Measurements from ENCODE around the gene CACHD1.

The CACHD1 gene

DNA sequence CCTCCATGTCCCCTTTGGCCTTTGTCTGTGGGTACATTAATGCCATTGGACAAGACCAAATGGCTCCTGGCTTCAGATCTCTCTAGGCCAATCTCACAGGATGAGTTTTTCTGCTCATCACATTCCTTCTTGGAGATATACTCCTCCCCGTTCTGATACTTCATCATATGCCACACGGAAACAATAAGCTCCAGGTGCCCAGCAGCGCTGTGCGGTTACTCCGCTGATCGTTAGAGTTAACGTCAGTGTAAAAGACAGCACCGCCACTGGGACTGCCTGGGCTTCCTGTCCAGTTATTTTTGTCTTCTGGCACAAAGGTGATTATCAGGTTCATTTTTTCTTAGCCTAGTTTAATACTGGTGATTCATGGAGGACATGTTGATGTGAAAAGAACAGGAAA is 22.5 kb downstream of the CACHD1 start:
- DNase-seq: no peak
- Histone ChIP-seq H3K27ac (no peak overlapping the region), H3K27me3 (ENCODE audit: insufficient read depth, low read depth, severe bottlenecking) (no peaks in the 10 kb centered on the region), H3K9me3 (ENCODE audit: severe bottlenecking) (no peaks in the 10 kb centered on the region), H3K36me3 (no peaks in the 10 kb centered on the region), H3K4me3 (ENCODE audit: low read depth, low read length) (no peak overlapping the region)
- no peak for TF ChIP-seq CTCF (IDR thresholded peaks at IDR 0.05; ENCODE audit: low read depth, low read length)

DNA sequence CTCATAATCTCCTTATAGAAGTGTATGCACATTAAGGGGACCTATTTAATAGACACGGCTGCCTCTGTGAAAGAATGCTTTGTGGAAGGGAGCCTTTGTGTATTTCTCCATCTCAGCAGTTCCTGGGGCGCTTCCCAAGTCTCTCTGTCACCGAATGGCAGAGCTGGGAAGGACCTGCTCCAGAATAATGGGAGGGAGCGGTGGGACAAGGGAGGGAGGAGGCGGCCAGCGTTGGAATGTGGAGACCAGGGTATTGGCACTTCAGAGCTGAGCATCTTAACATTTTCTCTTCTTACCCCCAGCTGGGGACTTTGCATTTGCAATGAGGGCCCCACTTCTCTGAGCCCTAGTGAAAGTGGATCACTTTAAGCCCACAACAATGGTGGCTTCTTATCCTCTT is 23.9 kb downstream of the CACHD1 start:
- no peak overlapping the region for H3K27ac ChIP-seq
- peak; percentile 17 for DNase-seq
- no peak for TF ChIP-seq CTCF (IDR thresholded peaks at IDR 0.05; ENCODE audit: low read depth, low read length)
- no peaks in the 10 kb centered on the region for H3K9me3 ChIP-seq (ENCODE audit: severe bottlenecking)
- no peaks in the 10 kb centered on the region for H3K36me3 ChIP-seq
- no peak overlapping the region for H3K4me3 ChIP-seq (ENCODE audit: low read depth, low read length)
- H3K27me3 ChIP-seq (ENCODE audit: insufficient read depth, low read depth, severe bottlenecking): no peaks in the 10 kb centered on the region

DNA sequence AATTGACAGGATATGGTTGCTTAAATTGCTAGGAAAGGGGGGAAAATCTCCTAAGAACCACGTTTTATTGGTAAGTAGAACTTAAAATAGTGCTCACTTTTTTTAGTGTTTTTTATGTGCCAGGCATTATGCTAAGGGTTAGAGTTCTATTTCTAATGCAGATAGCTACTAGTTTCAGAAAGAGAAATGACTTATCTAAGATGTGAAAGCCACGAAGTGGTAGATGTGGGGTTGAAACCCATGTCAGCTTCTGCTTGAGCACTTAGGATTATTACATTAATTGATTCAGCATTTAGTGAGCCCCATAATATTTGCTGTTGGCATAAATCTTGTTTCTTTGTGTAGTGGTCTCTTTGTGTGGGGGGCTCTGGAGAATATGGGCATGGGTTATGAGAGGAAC is 24.7 kb downstream of the CACHD1 start:
- no peak for DNase-seq
- no peak for TF ChIP-seq CTCF (IDR thresholded peaks at IDR 0.05; ENCODE audit: low read depth, low read length)
- Histone ChIP-seq H3K9me3 (ENCODE audit: severe bottlenecking) (no peaks in the 10 kb centered on the region), H3K4me3 (ENCODE audit: low read depth, low read length) (no peak overlapping the region), H3K36me3 (no peaks in the 10 kb centered on the region), H3K27me3 (ENCODE audit: insufficient read depth, low read depth, severe bottlenecking) (no peaks in the 10 kb centered on the region), H3K27ac (no peak overlapping the region)

DNA sequence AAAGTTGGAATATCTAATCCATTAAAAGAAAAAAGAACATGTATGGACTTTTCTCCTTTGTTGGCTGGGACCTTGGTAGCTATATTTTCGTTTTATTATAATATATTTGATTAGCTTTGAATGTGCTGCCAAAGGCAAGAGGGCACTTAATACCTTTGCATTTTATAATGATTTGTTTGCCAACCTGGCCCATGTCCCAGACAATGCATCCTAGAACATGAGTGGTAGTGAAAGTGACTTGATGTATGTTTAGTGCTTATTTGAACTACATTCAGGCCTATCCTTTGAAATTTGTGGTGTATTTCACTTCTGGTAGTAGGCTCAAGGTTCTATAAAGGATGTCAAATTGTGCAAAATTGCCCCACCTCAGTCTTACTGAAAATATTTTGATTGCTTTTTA is 25.9 kb downstream of the CACHD1 start:
- no peak for DNase-seq
- Histone ChIP-seq H3K9me3 (ENCODE audit: severe bottlenecking) (no peaks in the 10 kb centered on the region), H3K27me3 (ENCODE audit: insufficient read depth, low read depth, severe bottlenecking) (no peaks in the 10 kb centered on the region), H3K27ac (no peak overlapping the region), H3K36me3 (no peaks in the 10 kb centered on the region), H3K4me3 (ENCODE audit: low read depth, low read length) (no peak overlapping the region)
- TF ChIP-seq CTCF (IDR thresholded peaks at IDR 0.05; ENCODE audit: low read depth, low read length): no peak

DNA sequence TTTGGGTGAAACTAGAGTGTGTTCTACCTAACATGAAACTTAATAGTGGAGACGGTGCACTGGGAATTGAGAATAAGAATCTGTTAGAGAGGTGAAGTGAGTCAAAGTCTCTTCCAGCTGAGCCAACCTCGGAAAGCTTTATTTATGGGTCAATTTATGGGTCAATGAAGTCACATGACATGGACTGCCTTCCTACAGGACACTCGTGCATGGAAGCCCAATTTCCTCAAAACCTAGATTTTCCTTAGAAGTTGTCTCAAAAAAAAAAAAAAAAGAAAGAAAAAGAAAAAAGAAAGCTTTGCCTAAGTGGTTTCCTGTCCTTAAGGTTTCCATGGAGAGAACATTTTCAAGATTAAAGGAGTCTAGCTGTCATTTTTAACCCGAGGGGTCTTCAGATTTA is 26.7 kb downstream of the CACHD1 start:
- no peaks in the 10 kb centered on the region for H3K36me3 ChIP-seq
- no peak overlapping the region for H3K4me3 ChIP-seq (ENCODE audit: low read depth, low read length)
- no peak for DNase-seq
- no peaks in the 10 kb centered on the region for H3K27me3 ChIP-seq (ENCODE audit: insufficient read depth, low read depth, severe bottlenecking)
- H3K9me3 ChIP-seq (ENCODE audit: severe bottlenecking): no peaks in the 10 kb centered on the region
- H3K27ac ChIP-seq: no peak overlapping the region
- no peak for TF ChIP-seq CTCF (IDR thresholded peaks at IDR 0.05; ENCODE audit: low read depth, low read length)

- no peaks in the 10 kb centered on the region for H3K36me3 ChIP-seq
- no peak for DNase-seq
Observed at GRCh38 chr1:64497088-64497883, 27.4 kb downstream of the CACHD1 start.

More at GRCh38 chr1:64497088-64497883, 27.4 kb downstream of the CACHD1 start:
- Histone ChIP-seq H3K9me3 (ENCODE audit: severe bottlenecking) (no peaks in the 10 kb centered on the region), H3K27me3 (ENCODE audit: insufficient read depth, low read depth, severe bottlenecking) (no peaks in the 10 kb centered on the region), H3K4me3 (ENCODE audit: low read depth, low read length) (no peak overlapping the region), H3K27ac (no peak overlapping the region)
- TF ChIP-seq CTCF (IDR thresholded peaks at IDR 0.05; ENCODE audit: low read depth, low read length): no peak
